CD14-positive monocyte (primary cell): ENCODE data around the gene ZNF169. TPM values are rescaled to one million over a fixed set of nuclear protein-coding genes. Genes with fewer than 3 reads are reported as not detected.

Experiments
- DNase-seq, 3 donors: peaks; one replicate each; pipeline ENCODE4 v3.0.0-alpha.2; 2011 to 2022
- H2AFZ ChIP-seq: 2 replicates; pipeline ENCODE4 v1.6.0; 2012; ENCODE audit warnings: mild to moderate bottlenecking, low read depth, low read length, inconsistent platforms; ENCODE audit not compliant: insufficient read depth, poor library complexity, severe bottlenecking
- H3K27ac ChIP-seq, 2 donors: 1 replicate in 1 of 2; 2 replicates in 1 of 2; pipeline ENCODE4 v1.5.1; 2012 to 2013; ENCODE audit warnings: low read length in 2 of 2, control low read depth in 1 of 2, inconsistent platforms in 1 of 2, low read depth in 1 of 2, mild to moderate bottlenecking in 1 of 2
- H3K27me3 ChIP-seq, 2 donors: one replicate each; pipeline versions ENCODE4 v1.6.0 to v1.6.1; 2011 to 2013; ENCODE audit warnings: low read length in 2 of 2; ENCODE audit not compliant: control insufficient read depth in 2 of 2, insufficient read depth in 2 of 2
- H3K36me3 ChIP-seq, 2 donors: replicated peaks in 1 of 2; 1 replicate in 1 of 2; 2 replicates in 1 of 2; pipeline versions ENCODE4 v1.5.1 to v1.6.1; 2012 to 2013; ENCODE audit warnings: low read length in 2 of 2, control low read depth in 1 of 2, inconsistent platforms in 1 of 2, mild to moderate bottlenecking in 1 of 2; ENCODE audit not compliant: insufficient read depth in 2 of 2, control insufficient read depth in 1 of 2
- H3K4me1 ChIP-seq, 2 donors: 1 replicate in 1 of 2; 2 replicates in 1 of 2; pipeline versions ENCODE4 v1.5.1 to v1.6.1; 2012 to 2013; ENCODE audit warnings: low read length in 2 of 2, control low read depth in 1 of 2, inconsistent platforms in 1 of 2, mild to moderate bottlenecking in 1 of 2, moderate library complexity in 1 of 2; ENCODE audit not compliant: insufficient read depth in 2 of 2, control insufficient read depth in 1 of 2
- H3K4me2 ChIP-seq: replicated peaks from 2 replicates; pipeline ENCODE3; 2012; ENCODE audit warnings: low read length, moderate library complexity, mild to moderate bottlenecking; ENCODE audit not compliant: poor library complexity, severe bottlenecking; ENCODE audit errors: extremely low read depth
- H3K4me3 ChIP-seq, 3 experiments: fragments of 200-600 bp in 1 of 3; sonication (generic) in 1 of 3; replicated peaks in 1 of 3; 1 replicate in 2 of 3; 2 replicates in 1 of 3; pipeline ENCODE4 v1.5.1; 2011 to 2013; ENCODE audit warnings: low read length in 3 of 3, mild to moderate bottlenecking in 3 of 3, control low read depth in 2 of 3, low read depth in 2 of 3, inconsistent platforms in 1 of 3, moderate library complexity in 1 of 3
- H3K79me2 ChIP-seq: 2 replicates; pipeline ENCODE4 v1.6.0; 2012; ENCODE audit warnings: mild to moderate bottlenecking, control low read depth, inconsistent platforms, low read length, moderate library complexity; ENCODE audit not compliant: insufficient read depth
- H3K9ac ChIP-seq: 2 replicates; pipeline ENCODE4 v1.6.0; 2017; ENCODE audit warnings: low read length, mild to moderate bottlenecking; ENCODE audit not compliant: insufficient read depth, poor library complexity, severe bottlenecking
- H3K9me3 ChIP-seq, 2 donors: replicated peaks in 1 of 2; 1 replicate in 1 of 2; 2 replicates in 1 of 2; pipeline versions ENCODE4 v1.5.1 to v1.6.1; 2012 to 2013; ENCODE audit warnings: low read length in 2 of 2, control low read depth in 1 of 2; ENCODE audit not compliant: control insufficient read depth in 1 of 2, insufficient read depth in 1 of 2
- H4K20me1 ChIP-seq: 2 replicates; pipeline ENCODE4 v1.6.0; 2012; ENCODE audit warnings: mild to moderate bottlenecking, low read length, control low read depth, moderate library complexity; ENCODE audit not compliant: insufficient read depth
- H3K27ac Mint-ChIP-seq, 7 donors: one replicate each; pipeline ENCODE4 v1.8.0; 2020; ENCODE audit warnings: mild to moderate bottlenecking in 7 of 7, mixed read lengths in 7 of 7, moderate library complexity in 6 of 7, inconsistent platforms in 2 of 7
- H3K27me3 Mint-ChIP-seq, 3 donors: one replicate each; pipeline ENCODE4 v1.8.0; 2021 to 2022; ENCODE audit warnings: low read depth in 3 of 3, mild to moderate bottlenecking in 3 of 3, mixed read lengths in 3 of 3, moderate library complexity in 3 of 3, inconsistent platforms in 1 of 3
- H3K36me3 Mint-ChIP-seq, 2 donors: one replicate each; pipeline ENCODE4 v1.8.0; 2020; ENCODE audit warnings: mixed read lengths in 2 of 2, inconsistent platforms in 1 of 2, mild to moderate bottlenecking in 1 of 2
- H3K4me1 Mint-ChIP-seq: one replicate; pipeline ENCODE4 v1.8.0; 2020; ENCODE audit warnings: mild to moderate bottlenecking, mixed read lengths
- H3K4me3 Mint-ChIP-seq, 2 donors: one replicate each; pipeline ENCODE4 v1.8.0; 2020; ENCODE audit warnings: mild to moderate bottlenecking in 2 of 2, mixed read lengths in 2 of 2, moderate library complexity in 1 of 2
- H3K9me3 Mint-ChIP-seq, 7 donors: one replicate each; pipeline ENCODE4 v1.8.0; 2020 to 2022; ENCODE audit warnings: mixed read lengths in 7 of 7, mild to moderate bottlenecking in 6 of 7, moderate library complexity in 6 of 7, inconsistent platforms in 2 of 7
- CTCF ChIP-seq: fragments of 200-600 bp; IDR thresholded peaks from one replicate; pipeline ENCODE4 v1.8.0; 2022; ENCODE audit warnings: antibody characterized with exemption, mild to moderate bottlenecking
- WGBS: methylation state at CpG from one replicate; pipeline ENCODE4 v1.1.5; 2013; ENCODE audit warnings: missing lambda C conversion rate; ENCODE audit not compliant: insufficient coverage; 5-methylcytosine and 5-hydroxymethylcytosine counted together
- intact Hi-C, 2 donors: fragments of 100-400 bp; cut with micrococcal nuclease; formaldehyde crosslinking; loops; one replicate each; pipeline versions ENCODE4 v1.15.0 to v1.15.1; 2023
- polyA plus RNA-seq, 3 donors: library from polyadenylated mRNA; depleted of rRNA in 1 of 3; unstranded in 2 of 3; stranded (reverse) in 1 of 3; fragments of 300-500 nt in 2 of 3; fragments of >200 nt in 1 of 3; fragmentation: Illumina TruSeq in 2 of 3; gene quantifications; 1 replicate in 2 of 3; 2 replicates in 1 of 3; pipeline ENCODE4 v1.2.3, GENCODE V29; 2012 to 2021

ZNF169 gene
- polyA plus RNA-seq, 3 donors: 0.90 to 16.5 (median 1.1) TPM

- Histone ChIP-seq H3K27ac (no peak overlapping the region), H4K20me1 (no peaks in the 10 kb centered on the region), H3K36me3 (peaks cover 24 to 42% of the 10 kb centered on the region in 2 donors), H3K4me3 (no peak overlapping the region), H3K79me2 (no peaks in the 10 kb centered on the region), H3K27me3 (no peaks in the 10 kb centered on the region), H3K4me2 (no peak overlapping the region), H3K4me1 (no peaks in the 10 kb centered on the region), H3K9ac (no peak overlapping the region), H2AFZ (no peak overlapping the region), H3K9me3 (no peaks in the 10 kb centered on the region)
- Mint-ChIP-seq H3K27ac (no peak overlapping the region), H3K4me3 (no peak overlapping the region), H3K9me3 (peaks cover 0 to 3% (median 0%) of the 10 kb centered on the region in 7 donors), H3K36me3 (peaks cover 29 to 35% of the 10 kb centered on the region in 2 donors), H3K4me1 (no peaks in the 10 kb centered on the region), H3K27me3 (peaks cover 0 to 2% (median 0%) of the 10 kb centered on the region in 3 donors)
- no peak for TF ChIP-seq CTCF
- 95% methylated on average over 2 of the region's 5 CpGs for WGBS
- no peak for DNase-seq
- intact Hi-C loops: no loop called here
These were observed 42.5 kb downstream of the ZNF169 start for GRCh38 chr9:94301583-94301982.

GRCh38 chr9:94302426-94302825, 43.3 kb downstream of the ZNF169 start:
- TF ChIP-seq CTCF: no peak
- H3K4me3 Mint-ChIP-seq: no peak overlapping the region
- no peaks in the 10 kb centered on the region for H3K79me2 ChIP-seq
- no peaks in the 10 kb centered on the region for H3K9me3 ChIP-seq
- no CpG with 5 or more reads among the region's 4 CpGs for WGBS
- H3K4me2 ChIP-seq: no peak overlapping the region
- intact Hi-C loops: no loop called here
- no peaks in the 10 kb centered on the region for H3K4me1 Mint-ChIP-seq
- no peaks in the 10 kb centered on the region for H3K4me1 ChIP-seq
- no peaks in the 10 kb centered on the region for H4K20me1 ChIP-seq
- H3K27ac Mint-ChIP-seq: peak overlapping the region in 1 of 7 donors; percentile 5
- no peak for DNase-seq
- H3K36me3 ChIP-seq: peaks cover 23 to 33% of the 10 kb centered on the region in 2 donors
- H3K9me3 Mint-ChIP-seq: peaks cover 0 to 3% (median 0%) of the 10 kb centered on the region in 7 donors
- no peak overlapping the region for H3K4me3 ChIP-seq
- H3K27ac ChIP-seq: no peak overlapping the region
- H3K27me3 ChIP-seq: no peaks in the 10 kb centered on the region
- H3K27me3 Mint-ChIP-seq: peaks cover 0 to 4% (median 0%) of the 10 kb centered on the region in 3 donors
- H2AFZ ChIP-seq: no peak overlapping the region
- no peak overlapping the region for H3K9ac ChIP-seq
- H3K36me3 Mint-ChIP-seq: peaks cover 23 to 29% of the 10 kb centered on the region in 2 donors
